Smooth muscle cell of the pulmonary artery (primary cell): Measurements from ENCODE around the gene INSYN1. TPM values are rescaled to one million over a fixed set of nuclear protein-coding genes. Genes with fewer than 3 reads are reported as not detected.

Source experiments
- total RNA-seq: library from RNA; depleted of rRNA; stranded (reverse); fragments of >200 nt; gene quantifications from 2 replicates; pipeline ENCODE4 v1.2.3, GENCODE V29; 2014

Gene INSYN1
- 1.3 and 3.3 TPM in 2 replicates for total RNA-seq

GRCh38 chr15:73753250-73754130 is at the start of gene INSYN1:
Gene INSYN1, minus strand, starts transcription at chr15:73753351. Its CDS starts 2,221 bp downstream, at chr15:73751130.

Other genes with a start within 250 kb of the INSYN1 start
- gene NPTN, start 120.0 kb downstream of the INSYN1 start, total RNA-seq, result 213 and 315 TPM in 2 replicates
- gene CD276, start 69.0 kb downstream of the INSYN1 start, total RNA-seq, result 198 and 230 TPM in 2 replicates
- gene TBC1D21, start 120.2 kb upstream of the INSYN1 start, total RNA-seq, result not detected in 2 replicates
- 126 and 275 TPM in 2 replicates for gene LOXL1, start 173.1 kb upstream of the INSYN1 start, total RNA-seq
- gene STOML1, start 238.9 kb upstream of the INSYN1 start, total RNA-seq, result 25.9 and 26.6 TPM in 2 replicates
- 58.3 and 71.4 TPM in 2 replicates for gene PML, start 241.4 kb upstream of the INSYN1 start, total RNA-seq